ENCODE data around the gene KRTAP10-11. TPM values are rescaled to one million over a fixed set of nuclear protein-coding genes. Genes with fewer than 3 reads are reported as not detected.
"Not testable (repeated sequence)": the region's sequence is repeated elsewhere in the genome, so short reads cannot be mapped to it uniquely, and the experiment has no call there.

KRTAP10-11 gene
- total RNA-seq (ENCODE audit: low replicate concordance): not detected in 2 replicates

DNA sequence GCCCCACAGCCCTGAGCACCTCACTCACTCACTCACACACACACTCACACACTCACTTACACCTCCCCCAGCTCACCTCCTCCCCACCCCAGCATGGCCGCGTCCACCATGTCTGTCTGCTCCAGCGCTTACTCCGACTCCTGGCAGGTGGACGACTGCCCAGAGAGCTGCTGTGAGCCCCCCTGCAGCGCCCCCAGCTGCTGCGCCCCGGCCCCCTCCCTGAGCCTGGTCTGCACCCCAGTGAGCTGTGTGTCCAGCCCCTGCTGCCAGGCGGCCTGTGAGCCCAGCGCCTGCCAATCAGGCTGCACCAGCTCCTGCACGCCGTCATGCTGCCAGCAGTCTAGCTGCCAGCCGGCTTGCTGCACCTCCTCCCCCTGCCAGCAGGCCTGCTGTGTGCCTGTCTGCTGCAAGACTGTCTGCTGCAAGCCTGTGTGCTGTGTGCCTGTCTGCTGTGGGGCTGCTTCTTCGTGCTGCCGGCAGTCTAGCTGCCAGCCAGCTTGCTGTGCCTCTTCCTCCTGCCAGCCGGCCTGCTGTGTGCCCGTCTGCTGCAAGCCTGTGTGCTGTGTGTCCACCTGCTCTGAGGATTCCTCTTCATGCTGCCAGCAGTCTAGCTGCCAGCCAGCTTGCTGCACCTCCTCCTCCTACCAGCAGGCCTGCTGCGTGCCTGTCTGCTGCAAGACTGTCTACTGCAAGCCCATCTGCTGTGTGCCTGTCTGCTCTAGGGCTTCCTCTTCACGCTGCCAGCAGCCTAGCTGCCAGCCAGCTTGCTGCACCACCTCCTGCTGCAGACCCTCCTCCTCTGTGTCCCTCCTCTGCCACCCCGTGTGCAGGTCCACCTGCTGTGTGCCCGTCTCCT lies at the start of gene KRTAP10-11:
Gene KRTAP10-11, plus strand, starts transcription at position 49 of the 856 bp plus-strand sequence. Its CDS starts 45 bp downstream, at position 94.
- Mint-ChIP-seq H3K9me3 (peaks cover 35% of the 10 kb centered on the region), H3K27me3 (ENCODE audit: insufficient read depth, low read depth) (peaks cover 12% of the 10 kb centered on the region), H3K4me1 (peaks cover 15% of the 10 kb centered on the region)
- not testable (repeated sequence) for H3K4me3 ChIP-seq; H3K27ac Mint-ChIP-seq; H3K36me3 ChIP-seq; H4K20me1 ChIP-seq (ENCODE audit: low read depth); H3K9ac ChIP-seq; H3K79me2 ChIP-seq (ENCODE audit: low read depth); H3K36me3 Mint-ChIP-seq; H3K27me3 ChIP-seq; H3K4me3 Mint-ChIP-seq; H3K27ac ChIP-seq; H3K9me3 ChIP-seq (ENCODE audit: low read depth)
- Histone ChIP-seq H3F3A (ENCODE audit: low read depth) (peaks cover 16% of the 10 kb centered on the region), H2AFZ (replicated peaks) (peak within 1 kb of the TSS; percentile 76), H3K4me1 (peaks cover 19% of the 10 kb centered on the region), H3K4me2 (peak within 1 kb of the TSS; percentile 8)
- DNase-seq (ENCODE audit: low spot score): peak; percentile 20

GRCh38 chr21:44598061-44598460 lies 48.2 kb upstream of the KRTAP10-11 start:
- H3K4me2 ChIP-seq: peak overlapping the region; percentile 37
- H3K9me3 ChIP-seq (ENCODE audit: low read depth): peaks cover 3% of the 10 kb centered on the region
- Mint-ChIP-seq H3K4me3 (no peak overlapping the region), H3K27ac (no peak overlapping the region), H3K4me1 (peaks cover 14% of the 10 kb centered on the region), H3K9me3 (peaks cover 2% of the 10 kb centered on the region), H3K36me3 (no peaks in the 10 kb centered on the region), H3K27me3 (ENCODE audit: insufficient read depth, low read depth) (peaks cover 10% of the 10 kb centered on the region)
- no peak for TF ChIP-seq EZH2phosphoT487 (IDR thresholded peaks at IDR 0.05)
- no peak for TF ChIP-seq CTCF (IDR thresholded peaks at IDR 0.05)
- no peak for TF ChIP-seq EZH2 (IDR thresholded peaks at IDR 0.05)
- no peak overlapping the region for H3K4me3 ChIP-seq
- peaks cover 24% of the 10 kb centered on the region for H3F3A ChIP-seq (ENCODE audit: low read depth)
- no peaks in the 10 kb centered on the region for H4K20me1 ChIP-seq (ENCODE audit: low read depth)
- H3K27ac ChIP-seq: peak overlapping the region; percentile 90
- peak overlapping the region; percentile 27 for H2AFZ ChIP-seq (replicated peaks)
- peaks cover 27% of the 10 kb centered on the region for H3K4me1 ChIP-seq
- H3K27me3 ChIP-seq: no peaks in the 10 kb centered on the region
- DNase-seq (ENCODE audit: low spot score): peak; percentile 77
- no peaks in the 10 kb centered on the region for H3K79me2 ChIP-seq (ENCODE audit: low read depth)
- no peaks in the 10 kb centered on the region for H3K36me3 ChIP-seq
- no peak overlapping the region for H3K9ac ChIP-seq

DNA sequence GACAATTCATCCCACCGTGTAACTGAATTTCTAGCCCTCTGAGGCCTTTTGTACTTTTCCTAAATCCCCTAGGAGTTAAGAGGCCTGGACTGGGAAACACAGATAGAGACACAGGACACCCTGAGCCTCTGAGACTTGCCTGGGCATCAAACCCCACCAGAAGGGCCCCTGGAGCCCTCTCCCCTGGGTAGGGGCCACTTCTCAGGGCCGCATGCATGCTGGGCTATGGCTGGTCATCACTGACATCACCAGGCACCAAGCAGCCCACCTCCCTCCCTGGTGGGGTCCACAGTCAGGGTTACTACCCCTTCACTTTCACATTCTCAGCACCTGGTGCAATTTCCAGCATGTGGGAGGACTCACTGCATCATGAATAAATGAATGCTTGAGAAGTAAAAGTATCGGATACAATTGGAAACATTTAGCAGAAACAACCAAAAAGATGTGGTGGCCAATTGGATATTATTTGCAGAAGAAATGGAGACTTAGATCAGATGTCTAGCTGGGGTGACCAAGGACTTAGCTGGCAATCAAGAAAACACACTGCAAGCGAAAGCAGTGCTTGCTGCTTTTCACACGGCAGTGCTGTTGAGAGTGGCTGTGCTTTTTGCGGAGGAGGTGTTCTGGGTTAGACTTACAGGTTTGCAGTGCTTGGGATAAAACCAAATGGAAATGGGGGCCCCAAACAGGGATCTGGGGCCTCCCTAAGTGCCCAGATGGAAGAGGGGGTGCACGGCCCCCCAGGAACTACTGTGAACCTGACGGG lies 46.8 kb upstream of the KRTAP10-11 start:
- Histone ChIP-seq H3K79me2 (ENCODE audit: low read depth) (no peaks in the 10 kb centered on the region), H3F3A (ENCODE audit: low read depth) (peaks cover 24% of the 10 kb centered on the region), H3K36me3 (no peaks in the 10 kb centered on the region), H3K9ac (no peak overlapping the region), H4K20me1 (ENCODE audit: low read depth) (no peaks in the 10 kb centered on the region), H3K4me2 (no peak overlapping the region), H3K27me3 (no peaks in the 10 kb centered on the region), H3K9me3 (ENCODE audit: low read depth) (peaks cover 3% of the 10 kb centered on the region), H2AFZ (replicated peaks) (peak overlapping the region; percentile 9), H3K27ac (peak overlapping the region; percentile 90), H3K4me3 (no peak overlapping the region), H3K4me1 (peaks cover 27% of the 10 kb centered on the region)
- Mint-ChIP-seq H3K9me3 (peaks cover 2% of the 10 kb centered on the region), H3K27ac (no peak overlapping the region), H3K4me3 (no peak overlapping the region), H3K36me3 (no peaks in the 10 kb centered on the region), H3K27me3 (ENCODE audit: insufficient read depth, low read depth) (peaks cover 10% of the 10 kb centered on the region), H3K4me1 (peaks cover 9% of the 10 kb centered on the region)
- TF ChIP-seq EZH2phosphoT487 (IDR thresholded peaks at IDR 0.05): no peak
- DNase-seq (ENCODE audit: low spot score): no peak

DNA sequence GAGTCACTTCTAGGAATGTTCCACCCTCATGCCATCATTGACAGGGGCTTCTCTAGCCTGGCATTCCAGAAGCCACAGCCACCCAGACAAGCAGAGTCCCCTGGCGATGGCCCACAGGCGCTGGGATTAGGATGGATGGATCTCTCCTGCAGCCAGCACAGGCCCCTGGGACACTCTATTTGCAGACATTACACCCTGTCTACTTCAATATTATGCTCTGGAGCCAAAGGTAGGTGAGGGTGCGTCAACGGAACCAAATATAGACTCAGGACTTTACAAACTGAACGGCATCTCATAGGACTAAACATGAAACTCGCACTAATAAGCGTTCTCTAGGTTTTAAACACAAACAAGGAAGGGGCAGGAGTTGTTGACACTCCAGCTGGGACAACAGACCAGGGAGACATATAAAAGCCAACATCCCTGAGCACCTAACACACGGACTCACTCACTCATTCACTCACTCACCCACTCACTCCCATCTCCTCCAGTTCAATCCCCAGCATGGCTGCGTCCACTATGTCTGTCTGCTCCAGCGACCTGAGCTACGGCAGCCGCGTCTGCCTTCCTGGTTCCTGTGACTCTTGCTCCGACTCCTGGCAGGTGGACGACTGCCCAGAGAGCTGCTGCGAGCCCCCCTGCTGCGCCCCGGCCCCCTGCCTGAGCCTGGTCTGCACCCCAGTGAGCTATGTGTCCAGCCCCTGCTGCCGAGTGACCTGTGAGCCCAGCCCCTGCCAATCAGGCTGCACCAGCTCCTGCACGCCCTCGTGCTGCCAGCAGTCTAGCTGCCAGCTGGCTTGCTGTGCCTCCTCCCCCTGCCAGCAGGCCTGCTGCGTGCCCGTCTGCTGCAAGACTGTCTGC lies 45.9 kb upstream of the KRTAP10-11 start, which contains the start of gene KRTAP10-7:
Gene KRTAP10-7, plus strand, starts transcription at position 480 of the 861 bp plus-strand sequence. Its CDS starts 25 bp downstream, at position 505.
- not testable (repeated sequence) for H3K9me3 ChIP-seq (ENCODE audit: low read depth); H3K36me3 Mint-ChIP-seq; H3K79me2 ChIP-seq (ENCODE audit: low read depth); H3K4me3 Mint-ChIP-seq; H3K4me1 Mint-ChIP-seq; H3K27me3 ChIP-seq; H3K4me3 ChIP-seq; H3K9me3 Mint-ChIP-seq; H3K9ac ChIP-seq; H4K20me1 ChIP-seq (ENCODE audit: low read depth); H3K27ac Mint-ChIP-seq; H3K36me3 ChIP-seq; H3K4me2 ChIP-seq; DNase-seq (ENCODE audit: low spot score)
- Histone ChIP-seq H3K27ac (peak within 1 kb of the TSS; percentile 90), H3F3A (ENCODE audit: low read depth) (peaks cover 24% of the 10 kb centered on the region), H3K4me1 (peaks cover 27% of the 10 kb centered on the region), H2AFZ (replicated peaks) (peak within 1 kb of the TSS; percentile 9)
- peaks cover 10% of the 10 kb centered on the region for H3K27me3 Mint-ChIP-seq (ENCODE audit: insufficient read depth, low read depth)

- not testable (repeated sequence) for H3K4me3 Mint-ChIP-seq; H3K36me3 ChIP-seq; H3K79me2 ChIP-seq (ENCODE audit: low read depth); H3K36me3 Mint-ChIP-seq; DNase-seq (ENCODE audit: low spot score); H3K27me3 Mint-ChIP-seq (ENCODE audit: insufficient read depth, low read depth); H3K9me3 ChIP-seq (ENCODE audit: low read depth); H3K27ac ChIP-seq; H3K4me2 ChIP-seq; H3K27ac Mint-ChIP-seq; H4K20me1 ChIP-seq (ENCODE audit: low read depth); H3K4me1 Mint-ChIP-seq; H3K27me3 ChIP-seq; H3K9me3 Mint-ChIP-seq; H2AFZ ChIP-seq (replicated peaks); H3K9ac ChIP-seq; H3K4me3 ChIP-seq
- Histone ChIP-seq H3K4me1 (peaks cover 27% of the 10 kb centered on the region), H3F3A (ENCODE audit: low read depth) (peaks cover 24% of the 10 kb centered on the region)
These were observed 45.1 kb upstream of the KRTAP10-11 start for GRCh38 chr21:44601091-44601490.
